Measurements from ENCODE around the gene RPRD1B. TPM values are rescaled to one million over a fixed set of nuclear protein-coding genes. Genes with fewer than 3 reads are reported as not detected.
A peak's percentile ranks its signal among the peaks of the same experiment; 100 is the strongest.

Gene RPRD1B
- total and polyA plus RNA-seq, 5 donors = 18.5 to 88.5 (median 67.7) TPM

- DNase-seq = peak in 1 of 3 donors; percentile 63
- intact Hi-C loops (cut with DNase I) = loop anchor here in 1 of 4 donors (10.0 kb wide), 1 partner anchor 48 kb away; no protein-coding TSS in a partner anchor
- H3K4me3 ChIP-seq (ENCODE audit: low read length) = no peak overlapping the region
- peak overlapping the region; percentile 45 for H3K27ac ChIP-seq (ENCODE audit: low read length)
- ATAC-seq = no peak
- 40% methylated on average over 4 of the region's 4 CpGs for WGBS
- no peaks in the 10 kb centered on the region for H3K9me3 ChIP-seq (ENCODE audit: control insufficient read depth, low read length)
- H3K27me3 ChIP-seq (ENCODE audit: control insufficient read depth, insufficient read depth) = no peaks in the 10 kb centered on the region
- peaks cover 11% of the 10 kb centered on the region for H3K4me1 ChIP-seq (ENCODE audit: control insufficient read depth, insufficient read depth, low read length)
Observed at GRCh38 chr20:38123021-38123587, 89.6 kb downstream of the RPRD1B start.

- intact Hi-C loops (cut with DNase I) = loop anchor here in 1 of 4 donors (10.0 kb wide), 1 partner anchor 51 kb away; no protein-coding TSS in a partner anchor
- H3K9me3 ChIP-seq (ENCODE audit: control insufficient read depth, low read length) = no peaks in the 10 kb centered on the region
- H3K4me1 ChIP-seq (ENCODE audit: control insufficient read depth, insufficient read depth, low read length) = peaks cover 11% of the 10 kb centered on the region
- WGBS = 51% methylated on average over 18 of the region's 18 CpGs
- H3K27me3 ChIP-seq (ENCODE audit: control insufficient read depth, insufficient read depth) = no peaks in the 10 kb centered on the region
- peak overlapping the region; percentile 91 for H3K27ac ChIP-seq (ENCODE audit: low read length)
- DNase-seq = peak; percentile 88 to 96 (median 95)
- no peak overlapping the region for H3K4me3 ChIP-seq (ENCODE audit: low read length)
- ATAC-seq = peak; percentile 67 to 82
Observed at GRCh38 chr20:38125157-38126056, 91.9 kb downstream of the RPRD1B start.

GRCh38 chr20:38126146-38126921, 92.8 kb downstream of the RPRD1B start:
- 65% methylated on average over 7 of the region's 7 CpGs for WGBS
- Histone ChIP-seq H3K4me1 (ENCODE audit: control insufficient read depth, insufficient read depth, low read length) (peaks cover 11% of the 10 kb centered on the region), H3K27ac (ENCODE audit: low read length) (peak overlapping the region; percentile 91), H3K27me3 (ENCODE audit: control insufficient read depth, insufficient read depth) (no peaks in the 10 kb centered on the region), H3K4me3 (ENCODE audit: low read length) (no peak overlapping the region), H3K9me3 (ENCODE audit: control insufficient read depth, low read length) (no peaks in the 10 kb centered on the region)
- intact Hi-C loops (cut with DNase I) = loop anchor here in 1 of 4 donors (10.0 kb wide), 1 partner anchor 52 kb away; no protein-coding TSS in a partner anchor
- peak in 2 of 3 donors; percentile 65 to 79 for DNase-seq
- peak; percentile 10 to 29 for ATAC-seq

GRCh38 chr20:38126932-38127621, 93.5 kb downstream of the RPRD1B start:
- ATAC-seq (peak; percentile 50 to 57), DNase-seq (peak in 2 of 3 donors; percentile 59 to 79)
- intact Hi-C loops (cut with DNase I) = loop anchor here in 1 of 4 donors (10.0 kb wide), 1 partner anchor 52 kb away; no protein-coding TSS in a partner anchor
- H3K9me3 ChIP-seq (ENCODE audit: control insufficient read depth, low read length) = no peaks in the 10 kb centered on the region
- H3K4me3 ChIP-seq (ENCODE audit: low read length) = no peak overlapping the region
- peak overlapping the region; percentile 91 for H3K27ac ChIP-seq (ENCODE audit: low read length)
- peaks cover 11% of the 10 kb centered on the region for H3K4me1 ChIP-seq (ENCODE audit: control insufficient read depth, insufficient read depth, low read length)
- 32% methylated on average over 12 of the region's 12 CpGs for WGBS
- H3K27me3 ChIP-seq (ENCODE audit: control insufficient read depth, insufficient read depth) = no peaks in the 10 kb centered on the region

- Histone ChIP-seq H3K27ac (ENCODE audit: low read length) (peak overlapping the region; percentile 19), H3K4me3 (ENCODE audit: low read length) (no peak overlapping the region), H3K27me3 (ENCODE audit: control insufficient read depth, insufficient read depth) (no peaks in the 10 kb centered on the region), H3K9me3 (ENCODE audit: control insufficient read depth, low read length) (no peaks in the 10 kb centered on the region), H3K4me1 (ENCODE audit: control insufficient read depth, insufficient read depth, low read length) (peaks cover 11% of the 10 kb centered on the region)
- ATAC-seq = no peak
- intact Hi-C loops (cut with DNase I) = loop anchor here in 1 of 4 donors (2.0 to 10.0 kb wide), 2 partner anchors 23 to 53 kb away; no protein-coding TSS in a partner anchor
- 78% methylated on average over 9 of the region's 9 CpGs for WGBS
- DNase-seq = peak in 1 of 3 donors; percentile 33
Observed at GRCh38 chr20:38127920-38128528, 94.5 kb downstream of the RPRD1B start.

- 96% methylated on average over 2 of the region's 2 CpGs for WGBS
- intact Hi-C loops (cut with DNase I) = loop anchor here in 1 of 4 donors (2.0 to 10.0 kb wide), 2 partner anchors 22 to 54 kb away; no protein-coding TSS in a partner anchor
- H3K27ac ChIP-seq (ENCODE audit: low read length) = peak overlapping the region; percentile 24
- H3K4me1 ChIP-seq (ENCODE audit: control insufficient read depth, insufficient read depth, low read length) = peaks cover 9% of the 10 kb centered on the region
- DNase-seq = peak in 1 of 3 donors; percentile 28
- H3K4me3 ChIP-seq (ENCODE audit: low read length) = no peak overlapping the region
- no peaks in the 10 kb centered on the region for H3K9me3 ChIP-seq (ENCODE audit: control insufficient read depth, low read length)
- H3K27me3 ChIP-seq (ENCODE audit: control insufficient read depth, insufficient read depth) = no peaks in the 10 kb centered on the region
- no peak for ATAC-seq
Observed at GRCh38 chr20:38128691-38129090, 95.1 kb downstream of the RPRD1B start.

GRCh38 chr20:38129248-38129865, 95.8 kb downstream of the RPRD1B start:
- intact Hi-C loops (cut with DNase I) = loop anchor here in 1 of 4 donors (2.0 to 10.0 kb wide), 2 partner anchors 21 to 55 kb away; no protein-coding TSS in a partner anchor
- Histone ChIP-seq H3K9me3 (ENCODE audit: control insufficient read depth, low read length) (no peaks in the 10 kb centered on the region), H3K4me1 (ENCODE audit: control insufficient read depth, insufficient read depth, low read length) (peaks cover 12% of the 10 kb centered on the region), H3K27ac (ENCODE audit: low read length) (no peak overlapping the region), H3K27me3 (ENCODE audit: control insufficient read depth, insufficient read depth) (no peaks in the 10 kb centered on the region), H3K4me3 (ENCODE audit: low read length) (no peak overlapping the region)
- ATAC-seq = no peak
- WGBS = 88% methylated on average over 6 of the region's 6 CpGs
- DNase-seq = peak in 1 of 3 donors; percentile 35

GRCh38 chr20:38129893-38130609, 96.5 kb downstream of the RPRD1B start:
- H3K4me3 ChIP-seq (ENCODE audit: low read length) = no peak overlapping the region
- intact Hi-C loops (cut with DNase I) = loop anchor here in 1 of 4 donors (2.0 to 10.0 kb wide), 2 partner anchors 21 to 55 kb away; no protein-coding TSS in a partner anchor
- no peak overlapping the region for H3K27ac ChIP-seq (ENCODE audit: low read length)
- peaks cover 19% of the 10 kb centered on the region for H3K4me1 ChIP-seq (ENCODE audit: control insufficient read depth, insufficient read depth, low read length)
- DNase-seq = peak in 1 of 3 donors; percentile 67
- no peak for ATAC-seq
- WGBS = 81% methylated on average over 15 of the region's 15 CpGs
- H3K27me3 ChIP-seq (ENCODE audit: control insufficient read depth, insufficient read depth) = no peaks in the 10 kb centered on the region
- H3K9me3 ChIP-seq (ENCODE audit: control insufficient read depth, low read length) = no peaks in the 10 kb centered on the region

All from right cardiac atrium (tissue), 5 donors.